HepG2 (cell line): ENCODE data around the gene NOTUM. TPM values are rescaled to one million over a fixed set of nuclear protein-coding genes. Genes with fewer than 3 reads are reported as not detected.

Experiments
- BORCS8-MEF2B ChIP-seq: sonication (generic); formaldehyde crosslinking; IDR thresholded peaks from 2 replicates; pipeline ENCODE4 v1.8.0; 2022; ENCODE audit warnings: mild to moderate bottlenecking, missing genetic modification reagents
- CREB1 ChIP-seq, 2 experiments: fragments of 450-650 bp in 1 of 2; IDR thresholded peaks; 2 replicates each; pipeline ENCODE4 v1.6.1; 2016 to 2017; ENCODE audit warnings: control low read depth in 1 of 2, mild to moderate bottlenecking in 1 of 2, missing compliant biosample characterization in 1 of 2, missing genetic modification characterization in 1 of 2
- KLF6 ChIP-seq: IDR thresholded peaks from 2 replicates; pipeline ENCODE4 v1.8.0; 2016; ENCODE audit warnings: missing biosample characterization, missing genetic modification reagents
- MBD4 ChIP-seq: IDR thresholded peaks from 2 replicates; pipeline ENCODE4 v1.6.1; 2012; ENCODE audit warnings: low read length, inconsistent platforms, borderline replicate concordance
- RBM22 ChIP-seq: fragments of 200-400 bp; formaldehyde crosslinking; optimal IDR thresholded peaks from 2 replicates; pipeline ENCODE3; 2017; ENCODE audit warnings: mild to moderate bottlenecking, low read length, moderate library complexity
- SRF ChIP-seq: IDR thresholded peaks from 2 replicates; pipeline ENCODE4 v1.6.1; 2011; ENCODE audit warnings: mild to moderate bottlenecking, low read depth, low read length, moderate library complexity
- ZFP36L2 ChIP-seq: sonication (generic); formaldehyde crosslinking; IDR thresholded peaks from 2 replicates; pipeline ENCODE4 v1.4.0; 2020; ENCODE audit warnings: missing genetic modification reagents
- ZNF235 ChIP-seq: sonication (generic); formaldehyde crosslinking; IDR thresholded peaks from 2 replicates; pipeline ENCODE4 v1.8.1; 2023; ENCODE audit warnings: mild to moderate bottlenecking, missing genetic modification reagents, borderline replicate concordance
- ZNF33A ChIP-seq: sonication (generic); formaldehyde crosslinking; IDR thresholded peaks from 2 replicates; pipeline ENCODE4 v1.5.1; 2020; ENCODE audit warnings: missing genetic modification reagents, mild to moderate bottlenecking, moderate library complexity, borderline replicate concordance
- ZNF562 ChIP-seq: sonication (generic); formaldehyde crosslinking; IDR thresholded peaks from 2 replicates; pipeline ENCODE4 v1.8.0; 2022; ENCODE audit warnings: missing genetic modification reagents, borderline replicate concordance
- ZNF737 ChIP-seq: sonication (generic); formaldehyde crosslinking; IDR thresholded peaks from 2 replicates; pipeline ENCODE4 v1.5.0; 2020; ENCODE audit warnings: missing genetic modification reagents, mild to moderate bottlenecking, borderline replicate concordance
- ZNF746 ChIP-seq: sonication (generic); formaldehyde crosslinking; IDR thresholded peaks from 2 replicates; pipeline ENCODE4 v1.8.0; 2022; ENCODE audit warnings: mild to moderate bottlenecking, missing genetic modification reagents
- ZNF780A ChIP-seq: sonication (generic); formaldehyde crosslinking; IDR thresholded peaks from 2 replicates; pipeline ENCODE4 v1.8.0; 2022; ENCODE audit warnings: mild to moderate bottlenecking, missing genetic modification reagents, moderate library complexity
- polyA plus RNA-seq, 8 experiments: library from polyadenylated mRNA; depleted of rRNA in 3 of 8; stranded (reverse) in 7 of 8; unstranded in 1 of 8; fragments of >200 nt; fragmentation: Illumina TruSeq in 4 of 8; extraction: Trizol in 4 of 8; gene quantifications; 2 replicates each; pipeline versions ENCODE4 v1.2.1 to v1.2.3, GENCODE V29; 2011 to 2016; ENCODE audit warnings: low read depth in 4 of 8, missing spikeins in 1 of 8, mixed read lengths in 1 of 8; ENCODE audit not compliant: insufficient read depth in 1 of 8
- total RNA-seq, 5 experiments: library from RNA; depleted of rRNA; stranded (reverse); fragments of >200 nt; fragmentation: Illumina TruSeq; extraction: Trizol; gene quantifications; 2 replicates each; pipeline ENCODE4 v1.2.3, GENCODE V29; 2016; ENCODE audit warnings: low read depth in 1 of 5
- TF ChIP-seq, protein P1 (sequence below), 2 experiments: sonication (generic) in 1 of 2; formaldehyde crosslinking in 1 of 2; IDR thresholded peaks; 2 replicates each; pipeline versions ENCODE4 v1.5.1 to v1.6.1; 2011 to 2020; ENCODE audit warnings: borderline replicate concordance in 1 of 2, low read depth in 1 of 2, low read length in 1 of 2, mild to moderate bottlenecking in 1 of 2, missing genetic modification reagents in 1 of 2, moderate library complexity in 1 of 2
- TF ChIP-seq, protein P2 (sequence below): sonication (generic); formaldehyde crosslinking; IDR thresholded peaks from 2 replicates; pipeline ENCODE4 v1.5.0; 2020; ENCODE audit warnings: mild to moderate bottlenecking, missing genetic modification reagents
- TF ChIP-seq, protein P3 (sequence below): sonication (generic); formaldehyde crosslinking; IDR thresholded peaks from 2 replicates; pipeline ENCODE4 v1.9.0; 2022; ENCODE audit warnings: missing genetic modification reagents, mild to moderate bottlenecking, borderline replicate concordance
- TF ChIP-seq, protein P4 (sequence below): sonication (generic); formaldehyde crosslinking; IDR thresholded peaks from 2 replicates; pipeline ENCODE4 v1.8.0; 2022; ENCODE audit warnings: mild to moderate bottlenecking, missing genetic modification reagents
- TF ChIP-seq, protein P5 (sequence below): sonication (generic); formaldehyde crosslinking; IDR thresholded peaks from 2 replicates; pipeline ENCODE4 v1.4.0; 2020; ENCODE audit warnings: mild to moderate bottlenecking, missing genetic modification reagents

NOTUM gene
- total and polyA plus RNA-seq, 2 of the 13 experiments (the other 11 are each of a cell fraction or from before 2014, with no cell fraction given), result 150 to 160 TPM

DNA sequence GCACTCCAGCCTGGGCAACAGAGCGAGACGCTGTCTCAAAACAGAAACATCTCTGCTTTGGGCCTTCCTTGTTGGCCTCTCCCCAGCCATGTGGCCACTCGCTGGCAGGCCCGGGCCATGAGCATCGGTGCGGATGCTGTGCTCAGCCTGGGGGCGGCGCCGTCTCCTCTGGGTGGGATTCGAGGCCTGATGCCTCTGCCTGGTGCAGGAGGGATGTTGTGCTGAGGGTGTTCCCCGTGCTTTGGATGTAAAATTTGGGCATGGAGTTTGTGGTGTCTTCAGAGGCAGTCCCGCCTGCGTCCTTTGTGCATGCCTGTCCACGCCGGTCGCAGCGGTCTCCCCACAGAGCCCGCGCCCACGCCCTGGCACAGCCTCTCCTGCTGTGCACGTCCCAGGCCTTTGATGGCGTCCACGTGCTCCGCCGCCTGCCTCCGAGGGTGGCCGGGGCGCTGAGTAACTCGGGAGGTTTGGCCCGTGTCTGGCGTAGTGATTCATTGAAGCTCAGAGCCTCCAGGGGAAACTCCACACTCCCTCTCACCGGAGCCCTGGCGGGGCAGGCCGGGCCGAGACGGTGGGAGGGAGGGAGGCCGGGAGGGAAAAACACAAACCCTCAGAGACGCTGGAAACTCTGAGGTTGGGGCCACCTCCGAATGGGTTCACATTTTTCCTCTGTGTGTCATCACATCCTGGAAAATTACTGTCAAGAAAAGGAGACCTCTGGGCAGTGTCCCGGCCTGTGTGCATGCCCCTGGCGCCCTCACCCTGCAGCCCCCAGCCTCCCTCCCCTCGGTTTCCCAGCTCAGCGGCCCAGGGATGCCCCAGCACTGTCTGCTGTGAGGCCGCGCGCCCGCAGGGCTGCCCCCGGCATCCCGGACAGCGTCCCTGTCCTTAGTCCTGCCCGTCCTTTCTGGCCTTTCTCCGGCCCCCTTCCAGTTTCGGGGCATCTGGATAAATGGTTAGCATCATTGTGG is 42.7 kb upstream of the NOTUM start (continued):
- TF ChIP-seq, protein P1, sequence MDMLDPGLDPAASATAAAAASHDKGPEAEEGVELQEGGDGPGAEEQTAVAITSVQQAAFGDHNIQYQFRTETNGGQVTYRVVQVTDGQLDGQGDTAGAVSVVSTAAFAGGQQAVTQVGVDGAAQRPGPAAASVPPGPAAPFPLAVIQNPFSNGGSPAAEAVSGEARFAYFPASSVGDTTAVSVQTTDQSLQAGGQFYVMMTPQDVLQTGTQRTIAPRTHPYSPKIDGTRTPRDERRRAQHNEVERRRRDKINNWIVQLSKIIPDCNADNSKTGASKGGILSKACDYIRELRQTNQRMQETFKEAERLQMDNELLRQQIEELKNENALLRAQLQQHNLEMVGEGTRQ (IDR thresholded peaks at IDR 0.05; ENCODE audit: low read depth, low read length), result no peak
- TF ChIP-seq, protein P1 (CRISPR knock-in tag; IDR thresholded peaks at IDR 0.05; ENCODE audit: borderline replicate concordance), result no peak
- TF ChIP-seq, protein P2, sequence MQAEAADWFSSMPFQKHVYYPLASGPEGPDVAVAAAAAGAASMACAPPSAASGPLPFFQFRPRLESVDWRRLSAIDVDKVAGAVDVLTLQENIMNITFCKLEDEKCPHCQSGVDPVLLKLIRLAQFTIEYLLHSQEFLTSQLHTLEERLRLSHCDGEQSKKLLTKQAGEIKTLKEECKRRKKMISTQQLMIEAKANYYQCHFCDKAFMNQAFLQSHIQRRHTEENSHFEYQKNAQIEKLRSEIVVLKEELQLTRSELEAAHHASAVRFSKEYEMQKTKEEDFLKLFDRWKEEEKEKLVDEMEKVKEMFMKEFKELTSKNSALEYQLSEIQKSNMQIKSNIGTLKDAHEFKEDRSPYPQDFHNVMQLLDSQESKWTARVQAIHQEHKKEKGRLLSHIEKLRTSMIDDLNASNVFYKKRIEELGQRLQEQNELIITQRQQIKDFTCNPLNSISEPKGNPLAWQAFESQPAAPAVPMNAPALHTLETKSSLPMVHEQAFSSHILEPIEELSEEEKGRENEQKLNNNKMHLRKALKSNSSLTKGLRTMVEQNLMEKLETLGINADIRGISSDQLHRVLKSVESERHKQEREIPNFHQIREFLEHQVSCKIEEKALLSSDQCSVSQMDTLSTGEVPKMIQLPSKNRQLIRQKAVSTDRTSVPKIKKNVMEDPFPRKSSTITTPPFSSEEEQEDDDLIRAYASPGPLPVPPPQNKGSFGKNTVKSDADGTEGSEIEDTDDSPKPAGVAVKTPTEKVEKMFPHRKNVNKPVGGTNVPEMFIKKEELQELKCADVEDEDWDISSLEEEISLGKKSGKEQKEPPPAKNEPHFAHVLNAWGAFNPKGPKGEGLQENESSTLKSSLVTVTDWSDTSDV (CRISPR knock-in tag), result no peak
- TF ChIP-seq ZFP36L2 (CRISPR knock-in tag) (no peak), ZNF33A (no peak), SRF (no peak), RBM22 (peak; percentile 63), ZNF235 (CRISPR knock-in tag) (no peak), ZNF562 (no peak), ZNF737 (no peak; the same call in 1 of the 2 replicates), ZNF746 (CRISPR knock-in tag) (peak; percentile 90), ZNF780A (CRISPR knock-in tag) (no peak), CREB1 (IDR thresholded peaks at IDR 0.05) (no peak), CREB1 (CRISPR knock-in tag; IDR thresholded peaks at IDR 0.05) (no peak), KLF6 (peak; percentile 93), MBD4 (no peak), BORCS8-MEF2B (CRISPR knock-in tag) (peak; percentile 22)
- TF ChIP-seq, protein P3, sequence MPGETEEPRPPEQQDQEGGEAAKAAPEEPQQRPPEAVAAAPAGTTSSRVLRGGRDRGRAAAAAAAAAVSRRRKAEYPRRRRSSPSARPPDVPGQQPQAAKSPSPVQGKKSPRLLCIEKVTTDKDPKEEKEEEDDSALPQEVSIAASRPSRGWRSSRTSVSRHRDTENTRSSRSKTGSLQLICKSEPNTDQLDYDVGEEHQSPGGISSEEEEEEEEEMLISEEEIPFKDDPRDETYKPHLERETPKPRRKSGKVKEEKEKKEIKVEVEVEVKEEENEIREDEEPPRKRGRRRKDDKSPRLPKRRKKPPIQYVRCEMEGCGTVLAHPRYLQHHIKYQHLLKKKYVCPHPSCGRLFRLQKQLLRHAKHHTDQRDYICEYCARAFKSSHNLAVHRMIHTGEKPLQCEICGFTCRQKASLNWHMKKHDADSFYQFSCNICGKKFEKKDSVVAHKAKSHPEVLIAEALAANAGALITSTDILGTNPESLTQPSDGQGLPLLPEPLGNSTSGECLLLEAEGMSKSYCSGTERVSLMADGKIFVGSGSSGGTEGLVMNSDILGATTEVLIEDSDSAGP (CRISPR knock-in tag), result peak; percentile 91
- TF ChIP-seq, protein P4, sequence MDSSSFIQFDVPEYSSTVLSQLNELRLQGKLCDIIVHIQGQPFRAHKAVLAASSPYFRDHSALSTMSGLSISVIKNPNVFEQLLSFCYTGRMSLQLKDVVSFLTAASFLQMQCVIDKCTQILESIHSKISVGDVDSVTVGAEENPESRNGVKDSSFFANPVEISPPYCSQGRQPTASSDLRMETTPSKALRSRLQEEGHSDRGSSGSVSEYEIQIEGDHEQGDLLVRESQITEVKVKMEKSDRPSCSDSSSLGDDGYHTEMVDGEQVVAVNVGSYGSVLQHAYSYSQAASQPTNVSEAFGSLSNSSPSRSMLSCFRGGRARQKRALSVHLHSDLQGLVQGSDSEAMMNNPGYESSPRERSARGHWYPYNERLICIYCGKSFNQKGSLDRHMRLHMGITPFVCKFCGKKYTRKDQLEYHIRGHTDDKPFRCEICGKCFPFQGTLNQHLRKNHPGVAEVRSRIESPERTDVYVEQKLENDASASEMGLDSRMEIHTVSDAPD, result peak; percentile 49; the same call in 1 of the 2 replicates
- TF ChIP-seq, protein P5, sequence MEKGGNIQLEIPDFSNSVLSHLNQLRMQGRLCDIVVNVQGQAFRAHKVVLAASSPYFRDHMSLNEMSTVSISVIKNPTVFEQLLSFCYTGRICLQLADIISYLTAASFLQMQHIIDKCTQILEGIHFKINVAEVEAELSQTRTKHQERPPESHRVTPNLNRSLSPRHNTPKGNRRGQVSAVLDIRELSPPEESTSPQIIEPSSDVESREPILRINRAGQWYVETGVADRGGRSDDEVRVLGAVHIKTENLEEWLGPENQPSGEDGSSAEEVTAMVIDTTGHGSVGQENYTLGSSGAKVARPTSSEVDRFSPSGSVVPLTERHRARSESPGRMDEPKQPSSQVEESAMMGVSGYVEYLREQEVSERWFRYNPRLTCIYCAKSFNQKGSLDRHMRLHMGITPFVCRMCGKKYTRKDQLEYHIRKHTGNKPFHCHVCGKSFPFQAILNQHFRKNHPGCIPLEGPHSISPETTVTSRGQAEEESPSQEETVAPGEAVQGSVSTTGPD, result no peak
